HG02642 (cell line): ENCODE data around the gene NEDD8.

ENCODE experiments used
- ATAC-seq: cut with Tn5 transposase; IDR thresholded peaks from one replicate; pipeline ENCODE4 v1.9.1; 2021; ENCODE audit warnings: mild to moderate bottlenecking; ENCODE audit not compliant: unreplicated experiment, poor library complexity

Gene NEDD8

GRCh38 chr14:24264298-24264697 lies 32.1 kb upstream of the NEDD8 start:
- ATAC-seq = no peak

GRCh38 chr14:24263848-24264247 lies 31.7 kb upstream of the NEDD8 start:
- ATAC-seq = no peak

GRCh38 chr14:24262821-24263733 lies 30.9 kb upstream of the NEDD8 start, which contains the start of gene TGM1:
Gene TGM1, minus strand, starts transcription at chr14:24263177. Its CDS starts 825 bp downstream, at chr14:24262352.
- ATAC-seq = no peak

- no peak for ATAC-seq
Measured at GRCh38 chr14:24261969-24262327, 29.8 kb upstream of the NEDD8 start.

- ATAC-seq = no peak
Measured at GRCh38 chr14:24261256-24261968, 29.2 kb upstream of the NEDD8 start.

- no peak for ATAC-seq
Measured at GRCh38 chr14:24260780-24261157, 28.6 kb upstream of the NEDD8 start.

- no peak for ATAC-seq
Measured at GRCh38 chr14:24260026-24260779, 28.0 kb upstream of the NEDD8 start.

GRCh38 chr14:24259282-24260025 lies 27.3 kb upstream of the NEDD8 start:
- ATAC-seq = no peak

- no peak for ATAC-seq
Measured at GRCh38 chr14:24258548-24259265, 26.5 kb upstream of the NEDD8 start.

GRCh38 chr14:24258119-24258518 lies 26.0 kb upstream of the NEDD8 start:
- ATAC-seq = no peak

GRCh38 chr14:24256960-24257359 lies 24.8 kb upstream of the NEDD8 start:
- no peak for ATAC-seq

GRCh38 chr14:24255931-24256711 lies 24.0 kb upstream of the NEDD8 start:
- ATAC-seq = no peak

- ATAC-seq = no peak
Measured at GRCh38 chr14:24255438-24255837, 23.3 kb upstream of the NEDD8 start.

- no peak for ATAC-seq
Measured at GRCh38 chr14:24254630-24255392, 22.6 kb upstream of the NEDD8 start.

GRCh38 chr14:24253936-24254335 lies 21.8 kb upstream of the NEDD8 start:
- no peak for ATAC-seq

GRCh38 chr14:24252289-24253124 lies 20.3 kb upstream of the NEDD8 start:
- ATAC-seq = no peak

GRCh38 chr14:24251880-24252288 lies 19.7 kb upstream of the NEDD8 start:
- no peak for ATAC-seq
